LoVo (cell line): Measurements from ENCODE around the gene SLC6A19.

Experiments
- DNase-seq: peaks from one replicate; pipeline ENCODE4 v3.0.0-alpha.2; 2016; ENCODE audit warnings: low spot score

The SLC6A19 gene

GRCh38 chr5:1244255-1244654 is 42.9 kb downstream of the SLC6A19 start:
- DNase-seq: no peak

GRCh38 chr5:1244976-1245375 is 43.6 kb downstream of the SLC6A19 start:
- DNase-seq: no peak

GRCh38 chr5:1245905-1246576 is 44.6 kb downstream of the SLC6A19 start:
- no peak for DNase-seq

- peak; percentile 41 for DNase-seq
Measured at GRCh38 chr5:1246711-1247431, 45.5 kb downstream of the SLC6A19 start.

- no peak for DNase-seq
Measured at GRCh38 chr5:1247811-1248210, 46.4 kb downstream of the SLC6A19 start.

GRCh38 chr5:1249366-1250280 is 48.2 kb downstream of the SLC6A19 start:
- DNase-seq: no peak

GRCh38 chr5:1251678-1252580 is 50.5 kb downstream of the SLC6A19 start:
- no peak for DNase-seq

GRCh38 chr5:1252681-1253080 is 51.3 kb downstream of the SLC6A19 start:
- DNase-seq: no peak

GRCh38 chr5:1253456-1254105 is 52.2 kb downstream of the SLC6A19 start:
- DNase-seq: no peak

- no peak for DNase-seq
Measured at GRCh38 chr5:1254196-1254595, 52.8 kb downstream of the SLC6A19 start.

GRCh38 chr5:1255081-1255561 is 53.7 kb downstream of the SLC6A19 start:
- DNase-seq: no peak

GRCh38 chr5:1256776-1257175 is 55.4 kb downstream of the SLC6A19 start:
- no peak for DNase-seq

- DNase-seq: no peak
Measured at GRCh38 chr5:1257363-1257762, 56.0 kb downstream of the SLC6A19 start.

- DNase-seq: no peak
Measured at GRCh38 chr5:1257841-1258240, 56.4 kb downstream of the SLC6A19 start.

- no peak for DNase-seq
Measured at GRCh38 chr5:1259806-1260480, 58.5 kb downstream of the SLC6A19 start.

GRCh38 chr5:1261643-1262042 is 60.2 kb downstream of the SLC6A19 start:
- DNase-seq: no peak

- DNase-seq: no peak
Measured at GRCh38 chr5:1262381-1262780, 61.0 kb downstream of the SLC6A19 start.

- no peak for DNase-seq
Measured at GRCh38 chr5:1264211-1264610, 62.8 kb downstream of the SLC6A19 start.

- no peak for DNase-seq
Measured at GRCh38 chr5:1265026-1265425, 63.6 kb downstream of the SLC6A19 start.
